ENCODE measurements around the gene KRTAP4-11. TPM values are rescaled to one million over a fixed set of nuclear protein-coding genes. Genes with fewer than 3 reads are reported as not detected.
"Not testable (repeated sequence)": the region's sequence is repeated elsewhere in the genome, so short reads cannot be mapped to it uniquely, and the experiment has no call there.

Gene KRTAP4-11
- total RNA-seq, 2 donors from 2014 or later = not detected

GRCh38 chr17:41121742-41122141, 3.6 kb upstream of the KRTAP4-11 start:
- no peaks in the 10 kb centered on the region for H3K9me3 ChIP-seq
- no peak for ATAC-seq (ENCODE audit: insufficient number of reproducible peaks, low FRiP score, low read depth)

GRCh38 chr17:41119696-41120690, 1.8 kb upstream of the KRTAP4-11 start:
- not testable (repeated sequence) for H3K36me3 ChIP-seq; H3K27ac ChIP-seq; H3K4me1 ChIP-seq (ENCODE audit: control insufficient read depth in 1 of 2, low read depth in 2 of 2); H3K27me3 ChIP-seq (replicated peaks; ENCODE audit: insufficient read depth); DNase-seq (ENCODE audit: low spot score); H3K4me3 ChIP-seq; ATAC-seq (ENCODE audit: insufficient number of reproducible peaks, low FRiP score, low read depth); H3K9me3 ChIP-seq

More at GRCh38 chr17:41121742-41122141, 3.6 kb upstream of the KRTAP4-11 start:
- H3K4me3 ChIP-seq = no peak overlapping the region
- no peaks in the 10 kb centered on the region for H3K4me1 ChIP-seq (ENCODE audit: control insufficient read depth in 1 of 2, low read depth in 2 of 2)
- no peaks in the 10 kb centered on the region for H3K36me3 ChIP-seq
- no peaks in the 10 kb centered on the region for H3K27me3 ChIP-seq (replicated peaks; ENCODE audit: insufficient read depth)
- no peak for TF ChIP-seq CTCF (IDR thresholded peaks at IDR 0.05)
- no peak overlapping the region for H3K27ac ChIP-seq
- no peak for DNase-seq (ENCODE audit: low spot score)

- H3K4me3 ChIP-seq = no peak overlapping the region
- H3K4me1 ChIP-seq (ENCODE audit: control insufficient read depth in 1 of 2, low read depth in 2 of 2) = no peaks in the 10 kb centered on the region
- TF ChIP-seq CTCF (IDR thresholded peaks at IDR 0.05) = no peak
- ATAC-seq (ENCODE audit: insufficient number of reproducible peaks, low FRiP score, low read depth) (no peak), DNase-seq (ENCODE audit: low spot score) (no peak)
- H3K36me3 ChIP-seq = no peaks in the 10 kb centered on the region
- H3K9me3 ChIP-seq = no peaks in the 10 kb centered on the region
- no peak overlapping the region for H3K27ac ChIP-seq
- H3K27me3 ChIP-seq (replicated peaks; ENCODE audit: insufficient read depth) = no peaks in the 10 kb centered on the region
These were observed 548 bp upstream of the KRTAP4-11 start for GRCh38 chr17:41118721-41119120.

- H3K4me3 ChIP-seq = no peak overlapping the region
- no peak for ATAC-seq (ENCODE audit: insufficient number of reproducible peaks, low FRiP score, low read depth)
These were observed 1.9 kb downstream of the KRTAP4-11 start for GRCh38 chr17:41116297-41116696.

GRCh38 chr17:41111151-41111885, 6.9 kb downstream of the KRTAP4-11 start:
- Histone ChIP-seq H3K4me3 (no peak overlapping the region), H3K4me1 (ENCODE audit: control insufficient read depth in 1 of 2, low read depth in 2 of 2) (no peaks in the 10 kb centered on the region), H3K9me3 (no peaks in the 10 kb centered on the region), H3K27ac (no peak overlapping the region), H3K27me3 (replicated peaks; ENCODE audit: insufficient read depth) (no peaks in the 10 kb centered on the region), H3K36me3 (no peaks in the 10 kb centered on the region)
- no peak for DNase-seq (ENCODE audit: low spot score)
- ATAC-seq (ENCODE audit: insufficient number of reproducible peaks, low FRiP score, low read depth) = no peak
- no peak for TF ChIP-seq CTCF (IDR thresholded peaks at IDR 0.05)

More at GRCh38 chr17:41116297-41116696, 1.9 kb downstream of the KRTAP4-11 start:
- DNase-seq (ENCODE audit: low spot score) = no peak
- no peaks in the 10 kb centered on the region for H3K9me3 ChIP-seq
- H3K27me3 ChIP-seq (replicated peaks; ENCODE audit: insufficient read depth) = no peaks in the 10 kb centered on the region
- H3K4me1 ChIP-seq (ENCODE audit: control insufficient read depth in 1 of 2, low read depth in 2 of 2) = no peaks in the 10 kb centered on the region
- TF ChIP-seq CTCF (IDR thresholded peaks at IDR 0.05) = no peak
- no peak overlapping the region for H3K27ac ChIP-seq
- H3K36me3 ChIP-seq = no peaks in the 10 kb centered on the region

GRCh38 chr17:41108728-41109386, 9.3 kb downstream of the KRTAP4-11 start:
- H3K27me3 ChIP-seq (replicated peaks; ENCODE audit: insufficient read depth); H3K4me1 ChIP-seq (ENCODE audit: control insufficient read depth in 1 of 2, low read depth in 2 of 2); H3K4me3 ChIP-seq; ATAC-seq (ENCODE audit: insufficient number of reproducible peaks, low FRiP score, low read depth); H3K27ac ChIP-seq; H3K9me3 ChIP-seq; DNase-seq (ENCODE audit: low spot score); H3K36me3 ChIP-seq: not testable (repeated sequence)

All from thoracic aorta (tissue), 2 donors.